Esophagus muscularis mucosa (tissue), 4 donors: ENCODE results near the gene NELFA. TPM values are rescaled to one million over a fixed set of nuclear protein-coding genes. Genes with fewer than 3 reads are reported as not detected.

Experiments used
- DNase-seq: peaks from one replicate; pipeline ENCODE4 v3.0.0-alpha.2; 2017; ENCODE audit errors: extremely low spot score
- H3K27ac ChIP-seq, 4 donors: fragments of 200-600 bp; sonication (generic); replicated peaks in 1 of 4; 1 replicate in 3 of 4; 2 replicates in 1 of 4; pipeline ENCODE4 v1.5.1; 2016 to 2019; ENCODE audit warnings: mild to moderate bottlenecking in 1 of 4
- H3K27me3 ChIP-seq, 4 donors: fragments of 200-600 bp; sonication (generic); one replicate each; pipeline versions ENCODE4 v1.5.1 to v1.6.0; 2016 to 2019
- H3K36me3 ChIP-seq, 4 donors: fragments of 200-600 bp; sonication (generic); one replicate each; pipeline ENCODE4 v1.5.1; 2016 to 2019
- H3K4me1 ChIP-seq, 4 donors: fragments of 200-600 bp; sonication (generic); one replicate each; pipeline ENCODE4 v1.5.1; 2016 to 2019
- H3K4me3 ChIP-seq, 4 donors: fragments of 200-600 bp; sonication (generic); 1 replicate in 2 of 4; 2 replicates in 2 of 4; pipeline ENCODE4 v1.5.1; 2016 to 2019; ENCODE audit warnings: mild to moderate bottlenecking in 4 of 4, moderate library complexity in 1 of 4
- H3K9me3 ChIP-seq, 4 donors: fragments of 200-600 bp; sonication (generic); 1 replicate in 3 of 4; 2 replicates in 1 of 4; pipeline ENCODE4 v1.5.1; 2016 to 2019
- CTCF ChIP-seq, 3 experiments: fragments of 200-600 bp in 2 of 3; fragments of 450-650 bp in 1 of 3; sonication (generic) in 2 of 3; IDR thresholded peaks; one replicate each; pipeline ENCODE4 v1.5.1; 2017 to 2019; ENCODE audit warnings: antibody characterized with exemption in 3 of 3, mild to moderate bottlenecking in 2 of 3, moderate library complexity in 1 of 3
- EP300 ChIP-seq: sonication (generic); formaldehyde crosslinking; IDR thresholded peaks from one replicate; pipeline ENCODE4 v1.6.1; 2017; ENCODE audit warnings: antibody characterized with exemption
- POLR2A ChIP-seq: fragments of 450-650 bp; IDR thresholded peaks from one replicate; pipeline ENCODE4 v1.6.1; 2017; ENCODE audit warnings: antibody characterized with exemption, moderate library complexity, mild to moderate bottlenecking, low read depth
- POLR2AphosphoS5 ChIP-seq, 2 donors: sonication (generic); formaldehyde crosslinking; IDR thresholded peaks; one replicate each; pipeline ENCODE4 v1.6.1; 2017; ENCODE audit warnings: antibody characterized with exemption in 2 of 2
- WGBS: methylation state at CpG from one replicate; pipeline ENCODE4 v1.1.5; 2018; 5-methylcytosine and 5-hydroxymethylcytosine counted together
- intact Hi-C: fragments of 100-400 bp; cut with DNase I; formaldehyde crosslinking; loops from one replicate; pipeline ENCODE4 v1.15.1; 2023
- small RNA-seq, 3 donors: library from RNA; depleted of rRNA; stranded (forward); fragments of <200 nt; gene quantifications; one replicate each; pipeline ENCODE3, GENCODE V24; 2016
- total RNA-seq, 4 donors: library from RNA; depleted of rRNA; stranded (reverse); fragments of >200 nt; gene quantifications; one replicate each; pipeline versions ENCODE4 v1.1.0 to v1.2.1, GENCODE V29; 2016

NELFA gene
- total RNA-seq, 4 donors from 2014 or later, result 15.4 to 23.7 (median 18.7) TPM

- Histone ChIP-seq H3K4me1 (no peaks in the 10 kb centered on the region), H3K9me3 (no peaks in the 10 kb centered on the region), H3K27ac (no peak overlapping the region), H3K27me3 (no peaks in the 10 kb centered on the region), H3K4me3 (no peak overlapping the region), H3K36me3 (peaks cover 22 to 76% (median 60%) of the 10 kb centered on the region in 4 donors)
- no peak for DNase-seq
- TF ChIP-seq EP300 (no peak), CTCF (IDR thresholded peaks at IDR 0.05) (no peak), POLR2A (no peak), POLR2AphosphoS5 (IDR thresholded peaks at IDR 0.05) (no peak)
- 87% methylated on average over 3 of the region's 3 CpGs for WGBS
- intact Hi-C loops, result no loop called here
Measured at GRCh38 chr4:1933700-1934099, 75.1 kb downstream of the NELFA start.

- Histone ChIP-seq H3K36me3 (peaks cover 22 to 72% (median 59%) of the 10 kb centered on the region in 4 donors), H3K4me3 (no peak overlapping the region), H3K27ac (no peak overlapping the region), H3K4me1 (no peaks in the 10 kb centered on the region), H3K9me3 (no peaks in the 10 kb centered on the region), H3K27me3 (no peaks in the 10 kb centered on the region)
- no peak for DNase-seq
- TF ChIP-seq CTCF (IDR thresholded peaks at IDR 0.05) (no peak), POLR2AphosphoS5 (IDR thresholded peaks at IDR 0.05) (no peak), POLR2A (no peak), EP300 (no peak)
- 97% methylated on average over 13 of the region's 13 CpGs for WGBS
- intact Hi-C loops, result no loop called here
Measured at GRCh38 chr4:1932736-1933135, 76.0 kb downstream of the NELFA start.

Small RNA genes within 50 kb of the gene (small RNA-seq; reads per million reads assigned to genes)
- 21.1 to 60.6 (median 39.5) reads per million in 3 donors for gene SCARNA22

Other genes with a start within 250 kb of the NELFA start
- 1 to 10 TPM; 1.2 to 2.0 (median 1.6) TPM for gene FGFR3, start 215.7 kb downstream of the NELFA start, total RNA-seq
- 10 to 100 TPM; 23.7 to 34.7 (median 33.3) TPM for gene LETM1, start 152.8 kb downstream of the NELFA start, total RNA-seq
- gene NSD2, start 137.6 kb downstream of the NELFA start, total RNA-seq, result 10 to 100 TPM; 31.8 to 44.2 (median 37.5) TPM
- under 1 TPM; under 0.01 to 0.45 (median 0.20) TPM for gene NAT8L, start 50.4 kb upstream of the NELFA start, total RNA-seq
- gene HAUS3, start 233.1 kb upstream of the NELFA start, total RNA-seq, result 10 to 100 TPM in 3 of 4 donors, 1 to 10 TPM in 1; 9.9 to 14.1 (median 11.3) TPM
- gene POLN, start 233.1 kb upstream of the NELFA start, total RNA-seq, result 1 to 10 TPM; 1.2 to 3.3 (median 2.7) TPM